SK-N-SH treated with all-trans-retinoic acid at 6 μM for 48 hours (cell line): ENCODE data around the gene PLPP2.

Experiments used
- CSRNP3 ChIP-seq: fragments of 250-450 bp; sonication (Bioruptor Pico); IDR thresholded peaks from 2 replicates; pipeline ENCODE4 v1.5.1; 2021; ENCODE audit warnings: mild to moderate bottlenecking, moderate library complexity
- PATZ1 ChIP-seq: fragments of 250-450 bp; sonication (Bioruptor Pico); IDR thresholded peaks from 2 replicates; pipeline ENCODE4 v1.8.0; 2020; ENCODE audit warnings: mild to moderate bottlenecking, moderate library complexity, borderline replicate concordance
- ZNF565 ChIP-seq: fragments of 450-650 bp; formaldehyde crosslinking; conservative IDR thresholded peaks from 2 replicates; pipeline ENCODE4 v1.5.0; 2020; ENCODE audit warnings: low read depth, mild to moderate bottlenecking, moderate library complexity
- ZNF70 ChIP-seq: fragments of 450-650 bp; formaldehyde crosslinking; IDR thresholded peaks from 2 replicates; pipeline ENCODE4 v1.5.0; 2020; ENCODE audit warnings: mild to moderate bottlenecking, moderate library complexity

- TF ChIP-seq PATZ1 (CRISPR knock-in tag) (no peak), ZNF565 (CRISPR knock-in tag) (no peak), CSRNP3 (CRISPR knock-in tag) (no peak), ZNF70 (CRISPR knock-in tag) (no peak)
Measured at GRCh38 chr19:279231-279630, 12.0 kb downstream of the PLPP2 start.
